Measurements from ENCODE around the gene METTL25. TPM values are rescaled to one million over a fixed set of nuclear protein-coding genes. Genes with fewer than 3 reads are reported as not detected.

METTL25 gene
- polyA plus RNA-seq, 1 donor (not counting 4 experiments of a cell fraction or from before 2014, with no cell fraction given), result 6.0 TPM

- Histone ChIP-seq H3K27ac (ENCODE audit: control insufficient read depth, insufficient read depth, low read length) (no peak overlapping the region), H2AFZ (ENCODE audit: control insufficient read depth, low read length) (no peak overlapping the region), H3K9me3 (ENCODE audit: control insufficient read depth, low read depth, low read length) (no peaks in the 10 kb centered on the region), H3K4me2 (ENCODE audit: control insufficient read depth, extremely low read depth, insufficient read depth, low read depth, low read length) (no peak overlapping the region), H3K79me2 (ENCODE audit: control insufficient read depth, insufficient read depth, low read length) (no peaks in the 10 kb centered on the region), H3K9ac (ENCODE audit: control insufficient read depth, extremely low read depth, insufficient read depth, low read length) (no peak overlapping the region), H3K4me3 (ENCODE audit: control insufficient read depth in 2 of 3, extremely low read depth in 1 of 3, insufficient read depth in 2 of 3, low read depth in 1 of 3, low read length in 3 of 3) (no peak overlapping the region), H4K20me1 (ENCODE audit: control insufficient read depth, extremely low read depth, insufficient read depth, low read length) (no peaks in the 10 kb centered on the region), H3K27me3 (ENCODE audit: control insufficient read depth, extremely low read depth, insufficient read depth, low read length) (no peaks in the 10 kb centered on the region), H3K36me3 (ENCODE audit: control insufficient read depth in 2 of 2, extremely low read depth in 1 of 2, insufficient read depth in 2 of 2, low read length in 2 of 2) (no peaks in the 10 kb centered on the region), H3K4me1 (ENCODE audit: control insufficient read depth, extremely low read depth, insufficient read depth, low read length) (no peaks in the 10 kb centered on the region), H3K9me1 (ENCODE audit: control insufficient read depth, extremely low read depth, insufficient read depth, low read length) (no peaks in the 10 kb centered on the region)
- DNase-seq (ENCODE audit: low read depth, low spot score) (no peak), FAIRE-seq (no peak)
- TF ChIP-seq CTCF (optimal IDR thresholded peaks at IDR 0.05 in 1 of 3, IDR thresholded peaks at IDR 0.05 in 1 of 3, conservative IDR thresholded peaks at IDR 0.05 in 1 of 3; ENCODE audit: extremely low read depth in 1 of 3, insufficient read depth in 2 of 3, low read length in 3 of 3) (no peak), EZH2 (IDR thresholded peaks at IDR 0.05; ENCODE audit: low read length) (no peak)
- dilution Hi-C loops (cut with MboI; ENCODE audit: extremely low pct_ligation_motif_present, low sequenced_read_pairs), result no loop called here
Measured at GRCh38 chr12:82440885-82441284, 82.6 kb downstream of the METTL25 start.

- no peak overlapping the region for H3K4me2 ChIP-seq (ENCODE audit: control insufficient read depth, extremely low read depth, insufficient read depth, low read depth, low read length)
- H3K4me1 ChIP-seq (ENCODE audit: control insufficient read depth, extremely low read depth, insufficient read depth, low read length), result peaks cover 3% of the 10 kb centered on the region
- no peaks in the 10 kb centered on the region for H3K27me3 ChIP-seq (ENCODE audit: control insufficient read depth, extremely low read depth, insufficient read depth, low read length)
- no peak overlapping the region for H3K27ac ChIP-seq (ENCODE audit: control insufficient read depth, insufficient read depth, low read length)
- no peaks in the 10 kb centered on the region for H4K20me1 ChIP-seq (ENCODE audit: control insufficient read depth, extremely low read depth, insufficient read depth, low read length)
- H3K9ac ChIP-seq (ENCODE audit: control insufficient read depth, extremely low read depth, insufficient read depth, low read length), result no peak overlapping the region
- no peaks in the 10 kb centered on the region for H3K9me1 ChIP-seq (ENCODE audit: control insufficient read depth, extremely low read depth, insufficient read depth, low read length)
- H2AFZ ChIP-seq (ENCODE audit: control insufficient read depth, low read length), result no peak overlapping the region
- no peak for TF ChIP-seq CTCF (optimal IDR thresholded peaks at IDR 0.05 in 1 of 3, IDR thresholded peaks at IDR 0.05 in 1 of 3, conservative IDR thresholded peaks at IDR 0.05 in 1 of 3; ENCODE audit: extremely low read depth in 1 of 3, insufficient read depth in 2 of 3, low read length in 3 of 3)
- TF ChIP-seq EZH2 (IDR thresholded peaks at IDR 0.05; ENCODE audit: low read length), result no peak
- H3K79me2 ChIP-seq (ENCODE audit: control insufficient read depth, insufficient read depth, low read length), result no peaks in the 10 kb centered on the region
- DNase-seq (ENCODE audit: low read depth, low spot score), result no peak
- no peak for FAIRE-seq
- H3K9me3 ChIP-seq (ENCODE audit: control insufficient read depth, low read depth, low read length), result no peaks in the 10 kb centered on the region
- dilution Hi-C loops (cut with MboI; ENCODE audit: extremely low pct_ligation_motif_present, low sequenced_read_pairs), result no loop called here
- no peak overlapping the region for H3K4me3 ChIP-seq (ENCODE audit: control insufficient read depth in 2 of 3, extremely low read depth in 1 of 3, insufficient read depth in 2 of 3, low read depth in 1 of 3, low read length in 3 of 3)
- no peaks in the 10 kb centered on the region for H3K36me3 ChIP-seq (ENCODE audit: control insufficient read depth in 2 of 2, extremely low read depth in 1 of 2, insufficient read depth in 2 of 2, low read length in 2 of 2)
Measured at GRCh38 chr12:82448911-82449578, 90.7 kb downstream of the METTL25 start.
